HepG2 (cell line): ENCODE measurements around the gene RNASE8. TPM values are rescaled to one million over a fixed set of nuclear protein-coding genes. Genes with fewer than 3 reads are reported as not detected.

Experiments used
- CHD2 ChIP-seq: IDR thresholded peaks from 2 replicates; pipeline ENCODE4 v1.6.1; 2011; ENCODE audit warnings: low read depth, low read length, improper control_type of control experiment
- CHD4 ChIP-seq: fragments of 200-600 bp; sonication (generic); IDR thresholded peaks from 2 replicates; pipeline ENCODE4 v1.7.0; 2017; ENCODE audit warnings: mild to moderate bottlenecking, low read length, borderline replicate concordance
- DPF2 ChIP-seq: sonication (generic); formaldehyde crosslinking; IDR thresholded peaks from 2 replicates; pipeline ENCODE4 v1.4.0; 2020; ENCODE audit warnings: mild to moderate bottlenecking, low read depth, missing genetic modification reagents, borderline replicate concordance
- ELF1 ChIP-seq: sonication (generic); formaldehyde crosslinking; IDR thresholded peaks from 2 replicates; pipeline ENCODE4 v1.4.0; 2020; ENCODE audit warnings: missing genetic modification reagents
- GATAD1 ChIP-seq: IDR thresholded peaks from 2 replicates; pipeline ENCODE4 v1.6.1; 2016; ENCODE audit warnings: missing genetic modification reagents, missing compliant biosample characterization
- HNRNPK ChIP-seq: fragments of 200-400 bp; formaldehyde crosslinking; IDR thresholded peaks from 2 replicates; pipeline ENCODE4 v1.6.1; 2018; ENCODE audit warnings: low read length, low read depth, moderate library complexity, mild to moderate bottlenecking; ENCODE audit not compliant: poor library complexity, severe bottlenecking
- MED1 ChIP-seq: sonication (generic); formaldehyde crosslinking; IDR thresholded peaks from 2 replicates; pipeline ENCODE4 v1.4.0; 2020; ENCODE audit warnings: missing genetic modification reagents
- NAIF1 ChIP-seq: sonication (generic); formaldehyde crosslinking; IDR thresholded peaks from 2 replicates; pipeline ENCODE4 v1.5.0; 2020; ENCODE audit warnings: mild to moderate bottlenecking, missing genetic modification reagents, borderline replicate concordance
- NFYB ChIP-seq: sonication (generic); formaldehyde crosslinking; IDR thresholded peaks from 2 replicates; pipeline ENCODE4 v1.4.0; 2020; ENCODE audit warnings: missing genetic modification reagents
- PATZ1 ChIP-seq: sonication (generic); formaldehyde crosslinking; IDR thresholded peaks from 2 replicates; pipeline ENCODE4 v1.4.0; 2020; ENCODE audit warnings: missing genetic modification reagents
- PRPF4 ChIP-seq: fragments of 200-400 bp; formaldehyde crosslinking; IDR thresholded peaks from 2 replicates; pipeline ENCODE4 v1.6.1; 2016; ENCODE audit warnings: low read length, low read depth; ENCODE audit not compliant: poor library complexity, severe bottlenecking
- SAP130 ChIP-seq: IDR thresholded peaks from 2 replicates; pipeline ENCODE4 v1.6.1; 2016; ENCODE audit warnings: low read depth
- SIX4 ChIP-seq: sonication (generic); formaldehyde crosslinking; IDR thresholded peaks from 2 replicates; pipeline ENCODE4 v1.4.0; 2020; ENCODE audit warnings: missing genetic modification reagents
- STAT6 ChIP-seq: sonication (generic); formaldehyde crosslinking; IDR thresholded peaks from 2 replicates; pipeline ENCODE4 v1.4.0; 2020; ENCODE audit warnings: missing genetic modification reagents, mild to moderate bottlenecking, borderline replicate concordance
- TBL1XR1 ChIP-seq: fragments of 150-350 bp; IDR thresholded peaks from 2 replicates; pipeline ENCODE4 v1.6.1; 2014; ENCODE audit warnings: borderline replicate concordance, low read length; ENCODE audit not compliant: partially characterized antibody
- TBX2 ChIP-seq: sonication (generic); formaldehyde crosslinking; IDR thresholded peaks from 2 replicates; pipeline ENCODE4 v1.5.0; 2020; ENCODE audit warnings: missing genetic modification reagents, mild to moderate bottlenecking, borderline replicate concordance
- ZFX ChIP-seq: sonication (generic); formaldehyde crosslinking; IDR thresholded peaks from 2 replicates; pipeline ENCODE4 v1.4.0; 2020; ENCODE audit warnings: mild to moderate bottlenecking, low read depth, missing genetic modification reagents, moderate library complexity
- ZNF225 ChIP-seq: sonication (generic); formaldehyde crosslinking; IDR thresholded peaks from 2 replicates; pipeline ENCODE4 v1.4.0; 2020; ENCODE audit warnings: mild to moderate bottlenecking, missing genetic modification reagents
- ZNF567 ChIP-seq: sonication (generic); formaldehyde crosslinking; IDR thresholded peaks from 2 replicates; pipeline ENCODE4 v1.8.1; 2023; ENCODE audit warnings: mild to moderate bottlenecking, missing genetic modification reagents, borderline replicate concordance
- ZNF597 ChIP-seq: sonication (generic); formaldehyde crosslinking; IDR thresholded peaks from 2 replicates; pipeline ENCODE4 v1.5.0; 2020; ENCODE audit warnings: missing genetic modification reagents
- ZNF687 ChIP-seq: sonication (generic); formaldehyde crosslinking; IDR thresholded peaks from 2 replicates; pipeline ENCODE4 v1.5.1; 2020; ENCODE audit warnings: mild to moderate bottlenecking, missing genetic modification reagents, moderate library complexity
- polyA plus RNA-seq, 8 experiments: library from polyadenylated mRNA; depleted of rRNA in 3 of 8; stranded (reverse) in 7 of 8; unstranded in 1 of 8; fragments of >200 nt; fragmentation: Illumina TruSeq in 4 of 8; extraction: Trizol in 4 of 8; gene quantifications; 2 replicates each; pipeline versions ENCODE4 v1.2.1 to v1.2.3, GENCODE V29; 2011 to 2016; ENCODE audit warnings: low read depth in 4 of 8, missing spikeins in 1 of 8, mixed read lengths in 1 of 8; ENCODE audit not compliant: insufficient read depth in 1 of 8
- total RNA-seq, 5 experiments: library from RNA; depleted of rRNA; stranded (reverse); fragments of >200 nt; fragmentation: Illumina TruSeq; extraction: Trizol; gene quantifications; 2 replicates each; pipeline ENCODE4 v1.2.3, GENCODE V29; 2016; ENCODE audit warnings: low read depth in 1 of 5

Gene RNASE8
- total and polyA plus RNA-seq, 2 of the 13 experiments (the other 11 are each of a cell fraction or from before 2014, with no cell fraction given) = not detected

- TF ChIP-seq STAT6 (CRISPR knock-in tag) = no peak
- peak; percentile 96 for TF ChIP-seq PATZ1
- peak; percentile 32; the same call in 1 of the 2 replicates for TF ChIP-seq SAP130 (CRISPR knock-in tag)
- no peak for TF ChIP-seq ZNF597 (CRISPR knock-in tag)
- TF ChIP-seq ZNF567 (CRISPR knock-in tag) = 0 out of 2 replicates have a peak, but pooled peaks have one; percentile 1
- 0 out of 2 replicates have a peak, but pooled peaks have one; percentile 27 for TF ChIP-seq TBX2 (CRISPR knock-in tag)
- TF ChIP-seq SIX4 (CRISPR knock-in tag) = no peak
- no peak for TF ChIP-seq MED1
- TF ChIP-seq CHD4 = no peak
- TF ChIP-seq HNRNPK = peak; percentile 45
- no peak for TF ChIP-seq DPF2
- no peak for TF ChIP-seq TBL1XR1
- no peak for TF ChIP-seq ELF1
- no peak for TF ChIP-seq NAIF1 (CRISPR knock-in tag)
- peak; percentile 22; the same call in 1 of the 2 replicates for TF ChIP-seq ZNF225 (CRISPR knock-in tag)
- TF ChIP-seq ZNF687 (CRISPR knock-in tag) = peak; percentile 63
- TF ChIP-seq ZFX (CRISPR knock-in tag) = peak; percentile 17; the same call in 1 of the 2 replicates
- 0 out of 2 replicates have a peak, but pooled peaks have one; percentile 15 for TF ChIP-seq GATAD1 (CRISPR knock-in tag)
- no peak for TF ChIP-seq PRPF4
- no peak for TF ChIP-seq NFYB (CRISPR knock-in tag)
- TF ChIP-seq CHD2 = peak; percentile 15; the same call in 1 of the 2 replicates
Observed at GRCh38 chr14:21097636-21098075, 40.0 kb downstream of the RNASE8 start (continued).
